Parathyroid adenoma (tissue), 2 donors: Measurements from ENCODE around the gene RRAGA.

Experiments used
- H2AFZ ChIP-seq: fragments of 300-600 bp; sonication (generic); one replicate; pipeline ENCODE4 v1.7.0; 2017; ENCODE audit warnings: antibody characterized with exemption, mild to moderate bottlenecking
- H3K27ac ChIP-seq: fragments of 300-600 bp; sonication (generic); one replicate; pipeline ENCODE4 v1.7.0; 2017
- H3K27me3 ChIP-seq: fragments of 300-600 bp; sonication (generic); one replicate; pipeline ENCODE4 v1.7.0; 2017; ENCODE audit warnings: low read length; ENCODE audit not compliant: control insufficient read depth, insufficient read depth
- H3K36me3 ChIP-seq: fragments of 300-600 bp; sonication (generic); one replicate; pipeline ENCODE4 v1.7.0; 2017; ENCODE audit warnings: low read length; ENCODE audit not compliant: control insufficient read depth, insufficient read depth
- H3K4me1 ChIP-seq: fragments of 300-600 bp; sonication (generic); one replicate; pipeline ENCODE4 v1.7.0; 2017; ENCODE audit warnings: control low read depth
- H3K4me2 ChIP-seq: fragments of 300-600 bp; sonication (generic); one replicate; pipeline ENCODE4 v1.7.0; 2017; ENCODE audit warnings: low read length
- H3K4me3 ChIP-seq: fragments of 300-600 bp; sonication (generic); one replicate; pipeline ENCODE4 v1.7.0; 2017; ENCODE audit warnings: low read depth, low read length
- H3K79me2 ChIP-seq: fragments of 300-600 bp; sonication (generic); one replicate; pipeline ENCODE4 v1.7.0; 2017; ENCODE audit warnings: control low read depth
- H3K9ac ChIP-seq: fragments of 300-600 bp; sonication (generic); one replicate; pipeline ENCODE4 v1.7.0; 2017; ENCODE audit warnings: mild to moderate bottlenecking
- H3K9me3 ChIP-seq: fragments of 300-600 bp; sonication (generic); one replicate; pipeline ENCODE4 v1.7.0; 2017; ENCODE audit warnings: low read length; ENCODE audit not compliant: control insufficient read depth
- CTCF ChIP-seq: fragments of 300-600 bp; sonication (generic); IDR thresholded peaks from one replicate; pipeline ENCODE4 v1.7.0; 2017; ENCODE audit warnings: antibody characterized with exemption, mild to moderate bottlenecking
- donor health status: primary hyperparathyroidism.

The RRAGA gene

GRCh38 chr9:19027825-19028224 is 21.4 kb upstream of the RRAGA start:
- no peak for TF ChIP-seq CTCF
- no peak overlapping the region for H2AFZ ChIP-seq
- H3K4me1 ChIP-seq = no peaks in the 10 kb centered on the region
- no peak overlapping the region for H3K4me2 ChIP-seq
- no peaks in the 10 kb centered on the region for H3K9me3 ChIP-seq
- H3K27me3 ChIP-seq = no peaks in the 10 kb centered on the region
- no peaks in the 10 kb centered on the region for H3K36me3 ChIP-seq
- no peak overlapping the region for H3K4me3 ChIP-seq
- no peak overlapping the region for H3K9ac ChIP-seq
- H3K27ac ChIP-seq = no peak overlapping the region
- no peaks in the 10 kb centered on the region for H3K79me2 ChIP-seq

GRCh38 chr9:19028835-19029451 is 20.3 kb upstream of the RRAGA start:
- Histone ChIP-seq H3K4me3 (no peak overlapping the region), H3K36me3 (no peaks in the 10 kb centered on the region), H3K9ac (no peak overlapping the region), H3K27ac (no peak overlapping the region), H3K79me2 (no peaks in the 10 kb centered on the region), H3K9me3 (no peaks in the 10 kb centered on the region), H3K27me3 (no peaks in the 10 kb centered on the region), H2AFZ (no peak overlapping the region), H3K4me2 (no peak overlapping the region), H3K4me1 (no peaks in the 10 kb centered on the region)
- peak; percentile 53 for TF ChIP-seq CTCF

- H3K79me2 ChIP-seq = no peaks in the 10 kb centered on the region
- H3K4me1 ChIP-seq = no peaks in the 10 kb centered on the region
- no peak overlapping the region for H3K9ac ChIP-seq
- no peaks in the 10 kb centered on the region for H3K36me3 ChIP-seq
- no peak overlapping the region for H3K27ac ChIP-seq
- no peak overlapping the region for H2AFZ ChIP-seq
- no peaks in the 10 kb centered on the region for H3K9me3 ChIP-seq
- H3K4me2 ChIP-seq = no peak overlapping the region
- H3K4me3 ChIP-seq = no peak overlapping the region
- H3K27me3 ChIP-seq = no peaks in the 10 kb centered on the region
- no peak for TF ChIP-seq CTCF
These were observed 18.3 kb upstream of the RRAGA start for GRCh38 chr9:19030899-19031298.

- H3K36me3 ChIP-seq = no peaks in the 10 kb centered on the region
- no peaks in the 10 kb centered on the region for H3K79me2 ChIP-seq
- no peak for TF ChIP-seq CTCF
- no peaks in the 10 kb centered on the region for H3K9me3 ChIP-seq
- no peaks in the 10 kb centered on the region for H3K4me1 ChIP-seq
- no peak overlapping the region for H3K27ac ChIP-seq
- H2AFZ ChIP-seq = peak overlapping the region; percentile 58
- H3K9ac ChIP-seq = no peak overlapping the region
- no peak overlapping the region for H3K4me2 ChIP-seq
- no peak overlapping the region for H3K4me3 ChIP-seq
- no peaks in the 10 kb centered on the region for H3K27me3 ChIP-seq
These were observed 16.8 kb upstream of the RRAGA start for GRCh38 chr9:19032406-19032805.

GRCh38 chr9:19033015-19033414 is 16.2 kb upstream of the RRAGA start, which contains the start of gene SAXO1:
TSS of gene SAXO1 (minus strand) at chr9:19033209. CDS start at chr9:19032908, 301 bp downstream.
- Histone ChIP-seq H3K4me1 (no peaks in the 10 kb centered on the region), H3K27ac (no peak within 1 kb of the TSS), H2AFZ (peak within 1 kb of the TSS; percentile 58), H3K27me3 (no peaks in the 10 kb centered on the region), H3K36me3 (no peaks in the 10 kb centered on the region), H3K4me2 (no peak within 1 kb of the TSS), H3K4me3 (no peak within 1 kb of the TSS), H3K9me3 (no peaks in the 10 kb centered on the region), H3K79me2 (no peaks in the 10 kb centered on the region), H3K9ac (no peak within 1 kb of the TSS)
- TF ChIP-seq CTCF = no peak
